Stimulated activated CD8-positive, alpha-beta memory T cell treated with anti-CD3 and anti-CD28 coated beads, Interleukin-15, amount 100 ng/mL, for 48 hours (primary cell): Measurements from ENCODE around the gene ZNF277.

Experiments used
- DNase-seq, 2 donors: peaks; one replicate each; pipeline ENCODE4 v3.0.0-alpha.2; 2020; ENCODE audit warnings: low read depth in 2 of 2

ZNF277 gene

DNA sequence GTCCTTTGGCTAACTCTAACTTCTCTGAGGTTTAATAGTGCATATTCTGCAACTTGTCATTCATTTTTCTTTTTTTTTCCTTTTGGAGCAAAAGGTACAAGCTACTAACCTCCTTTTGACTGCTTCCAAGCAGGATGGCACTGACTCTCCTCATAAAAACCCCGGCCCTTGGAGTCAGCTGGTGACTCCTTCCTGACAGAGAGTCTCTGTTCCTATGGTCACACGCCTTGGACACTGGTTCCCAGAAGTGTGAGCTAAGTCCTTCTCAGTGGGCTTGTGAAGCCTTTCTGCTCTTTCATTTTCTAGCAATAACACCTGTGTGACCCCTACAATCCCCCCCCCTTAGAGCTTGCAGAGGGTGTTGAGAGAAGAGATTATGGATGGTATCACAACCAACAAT lies 22.0 kb upstream of the ZNF277 start:
- no peak for DNase-seq

DNA sequence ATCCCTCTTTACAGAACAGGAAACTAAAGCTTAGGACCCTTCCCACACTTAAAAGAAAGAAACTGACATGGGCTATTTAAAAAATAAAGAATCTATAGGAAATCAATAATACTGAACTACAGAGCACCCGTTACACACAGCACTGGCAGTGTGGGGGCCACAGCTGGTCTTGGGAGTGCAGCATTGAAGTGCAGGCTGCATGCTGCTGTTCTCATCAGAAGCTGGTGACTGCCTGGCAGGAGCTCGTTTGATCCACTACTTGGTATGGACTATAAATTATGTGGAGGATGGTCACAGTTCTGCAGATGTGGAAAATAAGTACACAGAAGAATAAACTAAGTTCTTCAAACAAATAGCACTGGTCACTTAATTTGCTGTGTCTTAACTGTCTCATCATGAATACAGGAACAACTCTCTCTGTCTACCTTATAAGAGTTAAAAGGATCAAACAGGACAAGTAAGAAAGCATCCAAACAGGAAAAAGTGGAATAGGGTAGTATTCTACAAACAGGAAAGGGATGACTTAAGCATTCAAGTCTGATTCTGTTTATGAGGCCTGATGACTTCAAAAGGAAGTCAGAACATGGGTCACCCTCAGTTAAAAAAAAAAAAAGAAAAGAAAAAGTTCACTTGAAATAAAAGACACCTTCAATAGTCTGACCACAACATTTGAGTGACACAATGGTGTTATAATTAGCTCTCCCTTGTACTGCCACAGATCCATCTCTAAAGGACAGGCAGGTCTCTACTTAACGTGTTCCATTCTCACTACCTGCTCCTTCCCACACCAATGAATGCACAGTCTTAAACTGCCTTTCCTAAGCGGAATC lies 21.3 kb upstream of the ZNF277 start:
- no peak for DNase-seq

DNA sequence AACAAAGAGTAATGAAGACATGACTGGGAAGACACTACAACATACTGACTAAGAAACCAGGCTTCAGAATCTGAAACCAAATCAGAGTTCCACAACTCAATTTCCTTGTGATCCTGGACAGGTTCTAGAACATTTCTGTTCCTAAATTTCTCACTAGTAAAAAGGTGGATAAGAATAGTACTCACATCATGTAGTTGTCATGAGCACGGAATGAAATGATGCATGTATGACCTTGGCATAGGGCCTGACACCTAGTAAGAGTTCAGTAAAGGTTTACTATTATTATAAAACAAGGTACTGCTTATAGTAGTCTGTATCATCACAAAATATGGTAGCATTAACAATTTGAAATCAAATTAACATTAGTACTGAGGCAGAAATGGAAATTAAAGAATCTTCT lies 20.2 kb upstream of the ZNF277 start:
- DNase-seq, result no peak

DNA sequence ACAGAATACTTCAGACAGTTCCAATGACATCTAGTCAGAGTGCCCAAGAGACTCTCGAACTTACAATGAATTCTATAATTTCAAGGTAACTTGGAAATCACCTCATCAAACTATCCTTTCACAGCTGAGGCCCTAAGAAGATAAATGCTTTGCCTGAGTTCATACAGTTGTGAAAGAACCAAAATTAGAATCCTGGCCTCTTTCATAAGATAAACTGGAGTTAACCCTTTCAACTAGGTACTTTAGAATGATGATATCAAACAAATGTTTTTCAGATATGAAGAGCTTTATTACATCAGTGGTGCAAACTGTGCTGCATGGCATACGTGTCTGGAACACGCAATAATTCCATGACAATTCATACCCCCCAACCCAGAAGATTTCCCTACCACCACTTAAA lies 18.2 kb upstream of the ZNF277 start:
- no peak for DNase-seq

DNA sequence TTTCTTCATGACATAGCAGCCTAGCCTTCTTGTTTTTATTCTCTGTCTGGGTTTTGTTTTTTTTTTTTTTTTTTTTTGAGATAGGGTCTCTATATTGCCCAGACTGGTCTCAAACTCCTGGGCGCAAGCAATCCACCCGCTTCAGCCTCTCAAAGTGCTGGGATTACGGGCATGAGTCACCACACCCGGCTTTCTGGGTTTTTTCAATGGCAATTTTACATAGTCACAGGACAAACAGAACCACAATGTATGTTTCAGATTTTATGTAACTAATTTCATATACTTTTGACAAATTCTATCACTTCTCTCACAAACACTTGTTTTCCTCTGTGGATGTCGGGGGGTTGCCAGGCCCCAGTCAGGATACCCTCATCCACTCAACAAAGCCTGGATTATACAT lies 16.8 kb upstream of the ZNF277 start:
- no peak for DNase-seq

DNA sequence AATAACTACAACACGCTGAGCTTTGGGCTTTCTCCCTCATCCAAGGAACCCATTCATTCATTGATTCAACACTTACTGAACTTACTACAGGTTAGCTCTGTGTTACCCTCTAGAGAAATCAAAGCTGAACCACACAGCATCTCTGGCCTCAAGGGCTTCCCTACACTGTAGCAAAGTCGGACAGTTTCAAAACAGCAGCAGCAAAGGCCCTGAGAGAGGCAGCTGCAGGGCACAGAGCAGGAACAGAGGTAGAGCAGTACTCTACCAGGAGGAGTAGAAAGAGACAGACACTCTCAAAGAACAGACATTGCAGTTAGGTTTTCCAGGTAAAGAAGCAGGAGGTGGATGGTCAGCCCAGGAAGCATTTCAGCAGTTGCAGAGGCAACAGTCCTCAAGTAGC lies 16.4 kb upstream of the ZNF277 start:
- DNase-seq, result no peak

DNA sequence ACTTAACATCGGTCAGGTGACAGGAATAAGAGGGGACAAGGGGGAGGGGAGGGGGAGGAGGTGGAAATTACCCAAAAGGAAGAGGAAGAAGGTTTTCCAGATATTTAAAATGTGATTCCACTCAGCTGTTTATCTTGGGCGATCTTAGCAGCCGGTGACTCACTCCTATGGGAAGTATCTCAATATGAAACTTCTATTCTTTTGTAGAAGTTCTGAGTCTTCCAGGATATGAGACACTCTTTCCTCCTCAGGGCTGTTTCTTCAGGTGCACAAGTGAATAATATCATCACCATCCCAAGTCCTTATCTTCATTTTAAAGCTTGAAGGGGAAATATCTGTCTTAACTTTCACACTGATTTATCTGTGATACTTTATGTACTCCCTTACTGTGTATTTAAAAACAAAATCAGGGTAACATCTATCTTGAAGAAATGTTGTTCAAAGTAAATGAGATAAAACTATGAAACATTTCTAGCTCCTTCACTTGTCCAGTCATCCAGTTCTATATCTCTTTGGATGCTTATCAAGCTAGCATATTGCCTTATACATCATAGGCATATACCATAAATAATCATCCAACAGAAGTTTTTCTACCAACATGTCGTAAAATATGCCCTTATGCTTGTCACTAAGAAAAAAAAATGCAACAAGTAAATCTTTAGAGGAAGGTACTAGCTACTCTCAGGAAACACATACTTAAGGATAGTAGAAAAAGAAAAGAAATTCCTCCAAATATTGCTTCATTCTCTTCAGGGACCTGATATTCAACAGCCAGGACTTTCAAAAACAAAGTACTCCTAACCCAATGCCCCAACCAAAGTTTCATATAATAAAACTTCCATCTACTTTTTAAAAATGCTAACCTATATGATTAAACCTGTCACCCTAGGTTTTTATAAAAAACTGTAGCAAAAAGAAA lies 14.0 kb upstream of the ZNF277 start:
- no peak for DNase-seq

DNA sequence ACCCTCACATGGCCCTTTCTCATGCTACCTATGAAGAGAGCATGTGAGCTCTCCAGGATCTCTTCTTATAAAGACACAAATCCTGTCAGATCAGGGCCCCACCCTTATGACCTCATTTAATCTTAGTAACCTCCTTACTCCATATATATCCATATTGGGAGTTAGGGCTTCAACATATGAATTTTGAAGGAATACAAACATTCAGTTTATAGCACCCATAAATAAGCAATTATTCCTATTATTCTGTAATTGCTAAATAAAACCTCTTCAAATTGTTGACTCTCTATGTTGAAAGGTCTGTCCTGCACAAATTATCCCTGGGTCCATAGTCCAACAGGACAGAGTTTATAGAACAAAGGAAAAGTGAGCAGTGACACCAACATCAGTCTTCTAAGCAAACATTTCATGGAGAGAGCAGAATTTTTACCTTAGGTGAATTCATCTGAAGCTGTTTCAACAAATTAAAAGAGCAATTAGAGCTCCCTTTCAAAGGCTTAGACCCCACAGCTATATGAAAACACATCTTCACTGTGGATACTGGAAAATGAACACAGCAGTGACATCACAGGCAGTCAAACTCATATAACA lies 12.5 kb upstream of the ZNF277 start:
- DNase-seq, result no peak

DNA sequence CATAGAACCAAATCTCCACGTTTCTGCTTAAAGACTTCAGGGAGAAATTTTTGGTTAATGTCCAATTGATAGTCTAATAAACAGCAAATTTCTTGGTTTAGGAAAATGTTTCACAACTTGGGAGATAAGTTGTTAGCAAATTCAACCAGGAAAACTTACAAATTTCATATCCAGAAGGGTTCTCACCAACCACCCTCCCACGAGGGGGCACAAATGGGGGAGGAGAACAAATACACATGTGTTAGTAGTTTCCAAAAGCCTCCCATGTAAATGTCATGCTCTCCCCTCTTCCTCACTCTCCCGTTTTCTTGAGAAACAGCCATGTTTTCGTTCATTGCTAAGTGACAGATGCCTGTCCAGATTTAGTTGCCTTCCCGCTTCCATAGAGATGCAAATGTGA lies 10.8 kb upstream of the ZNF277 start:
- DNase-seq, result no peak

DNA sequence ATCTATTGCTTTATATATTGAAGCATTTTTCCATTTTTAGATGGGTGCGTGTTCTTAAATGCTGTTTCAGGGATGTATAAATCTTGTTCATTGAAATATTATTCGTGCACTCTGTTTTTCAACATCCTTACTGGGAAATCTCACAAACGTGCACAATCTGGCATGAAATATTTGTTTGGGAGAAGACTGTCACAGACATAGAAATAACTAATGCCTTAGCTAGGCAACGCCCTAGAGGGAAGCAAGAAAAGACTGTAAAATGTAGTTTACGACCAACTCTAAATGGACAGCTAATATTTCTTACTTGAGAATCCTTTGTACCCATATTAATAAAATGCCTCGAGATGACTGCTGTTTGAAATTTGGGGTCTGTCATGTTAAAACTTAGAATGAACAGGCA lies 9.2 kb upstream of the ZNF277 start:
- DNase-seq, result no peak

DNA sequence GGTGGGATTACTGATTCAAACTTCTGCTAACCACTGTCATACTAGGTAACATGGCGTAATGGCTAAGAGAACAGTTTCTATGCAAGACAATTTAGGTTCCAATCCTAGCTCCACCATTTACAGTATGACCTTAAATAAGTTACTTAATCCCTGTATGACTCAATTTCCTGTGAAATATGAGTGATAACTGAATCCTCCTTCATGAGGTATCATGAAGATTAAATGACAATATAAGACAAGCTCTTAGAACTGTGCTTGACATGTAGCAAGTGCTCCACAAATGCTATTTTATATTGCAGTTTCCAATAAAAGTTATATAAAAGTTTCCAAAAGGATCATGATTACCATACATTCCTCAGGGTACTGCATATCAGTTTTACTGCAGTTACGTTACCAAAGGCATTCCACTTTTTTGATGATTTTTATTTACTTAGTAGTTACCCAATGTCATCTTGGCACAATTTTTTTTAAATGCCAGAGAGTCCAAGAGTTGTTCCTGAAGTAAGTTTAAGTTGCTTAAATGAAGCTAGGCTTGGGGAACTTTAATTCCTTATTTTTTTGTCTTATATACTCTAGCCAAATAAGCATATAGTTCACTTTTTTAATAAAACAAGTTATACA lies 7.3 kb upstream of the ZNF277 start:
- DNase-seq, result no peak

DNA sequence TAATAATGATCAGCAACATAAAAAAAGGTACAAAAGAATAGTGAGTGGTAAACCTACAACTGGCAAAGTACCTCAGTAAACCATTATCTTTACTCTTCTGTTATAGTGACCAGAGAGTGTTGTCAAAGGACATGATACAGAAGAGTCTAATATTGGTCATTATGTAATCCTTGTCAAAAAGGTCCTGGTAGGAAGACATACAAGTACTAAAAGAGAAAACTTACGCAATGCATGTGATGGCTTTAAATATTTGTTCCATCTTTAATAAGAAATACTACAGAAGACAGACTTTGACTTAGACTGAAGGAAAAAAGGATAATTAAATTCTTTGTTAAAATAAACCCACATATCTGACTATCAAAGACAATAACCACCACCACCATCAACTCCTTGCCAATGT lies 6.8 kb upstream of the ZNF277 start:
- no peak for DNase-seq

DNA sequence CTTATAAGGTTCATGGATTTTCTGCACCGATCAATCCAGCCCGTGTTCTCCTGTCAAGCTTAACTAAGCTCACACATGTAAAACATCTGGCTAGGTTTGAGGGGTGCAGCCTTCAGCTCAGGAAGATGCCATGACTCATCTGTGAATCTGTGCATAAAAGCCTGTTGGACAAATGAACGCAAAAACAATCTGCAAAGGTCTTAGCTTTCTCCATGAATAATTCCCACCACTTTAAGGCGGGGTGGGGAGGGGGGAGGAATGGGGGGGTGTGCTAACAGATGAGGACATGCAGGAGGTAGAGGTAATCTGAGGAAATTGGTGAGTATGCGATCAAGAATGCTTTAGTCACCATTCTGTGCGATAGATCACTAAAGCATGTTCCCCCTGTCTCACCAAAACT lies 5.1 kb upstream of the ZNF277 start:
- DNase-seq, result no peak

DNA sequence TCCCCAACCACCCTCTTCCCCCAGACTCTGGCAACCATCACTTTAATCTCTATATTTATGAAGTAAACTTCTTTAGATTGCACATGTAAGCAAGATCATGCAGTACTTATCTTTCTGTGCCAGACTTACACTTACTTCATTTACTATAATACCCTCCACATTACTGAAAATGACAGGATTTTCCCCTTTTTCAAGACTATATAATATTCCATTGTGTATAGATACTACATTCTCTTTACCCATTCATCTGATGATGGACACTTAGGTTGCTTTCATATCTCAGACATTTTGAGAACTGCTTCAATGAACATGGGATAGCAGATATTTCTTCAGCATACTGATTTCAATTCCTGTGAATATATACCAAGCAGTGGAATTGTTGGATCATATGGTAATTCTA lies 4.7 kb upstream of the ZNF277 start:
- no peak for DNase-seq

DNA sequence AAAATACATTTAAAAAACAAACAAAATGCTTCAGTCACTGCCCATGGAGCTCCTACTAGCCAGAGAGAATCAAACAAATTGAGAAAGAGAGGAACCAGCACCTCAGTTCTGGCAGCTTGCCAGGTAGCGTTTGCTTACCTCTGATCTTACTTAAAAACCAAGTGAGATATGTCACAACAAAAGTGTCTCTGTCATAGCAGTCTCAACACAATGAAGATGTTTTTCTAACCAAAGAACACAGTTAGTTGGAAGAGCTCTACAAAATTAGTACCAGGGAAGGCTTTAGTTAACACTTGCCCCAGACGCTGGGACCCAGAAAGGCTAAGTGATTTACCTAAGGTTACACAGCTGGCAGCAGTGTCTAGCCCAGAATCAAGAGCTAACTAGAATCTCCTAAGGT lies 3.7 kb upstream of the ZNF277 start:
- no peak for DNase-seq

DNA sequence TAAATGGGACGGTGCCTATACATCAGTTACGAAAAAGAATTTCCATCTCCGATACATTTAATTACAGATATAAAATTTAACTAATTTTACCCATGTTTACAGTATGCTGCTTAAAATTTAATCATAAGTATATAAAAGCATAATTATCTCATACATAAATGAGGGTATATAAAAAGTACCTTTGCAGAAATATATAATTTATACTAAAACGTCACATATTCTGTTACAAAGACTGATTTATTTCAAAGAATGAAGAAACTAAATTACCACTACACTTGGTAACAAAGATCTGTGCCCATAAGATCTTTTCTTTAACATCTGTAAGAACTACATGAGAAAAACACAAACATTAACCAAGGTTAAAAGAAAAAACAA lies 3.1 kb upstream of the ZNF277 start:
- DNase-seq, result no peak

DNA sequence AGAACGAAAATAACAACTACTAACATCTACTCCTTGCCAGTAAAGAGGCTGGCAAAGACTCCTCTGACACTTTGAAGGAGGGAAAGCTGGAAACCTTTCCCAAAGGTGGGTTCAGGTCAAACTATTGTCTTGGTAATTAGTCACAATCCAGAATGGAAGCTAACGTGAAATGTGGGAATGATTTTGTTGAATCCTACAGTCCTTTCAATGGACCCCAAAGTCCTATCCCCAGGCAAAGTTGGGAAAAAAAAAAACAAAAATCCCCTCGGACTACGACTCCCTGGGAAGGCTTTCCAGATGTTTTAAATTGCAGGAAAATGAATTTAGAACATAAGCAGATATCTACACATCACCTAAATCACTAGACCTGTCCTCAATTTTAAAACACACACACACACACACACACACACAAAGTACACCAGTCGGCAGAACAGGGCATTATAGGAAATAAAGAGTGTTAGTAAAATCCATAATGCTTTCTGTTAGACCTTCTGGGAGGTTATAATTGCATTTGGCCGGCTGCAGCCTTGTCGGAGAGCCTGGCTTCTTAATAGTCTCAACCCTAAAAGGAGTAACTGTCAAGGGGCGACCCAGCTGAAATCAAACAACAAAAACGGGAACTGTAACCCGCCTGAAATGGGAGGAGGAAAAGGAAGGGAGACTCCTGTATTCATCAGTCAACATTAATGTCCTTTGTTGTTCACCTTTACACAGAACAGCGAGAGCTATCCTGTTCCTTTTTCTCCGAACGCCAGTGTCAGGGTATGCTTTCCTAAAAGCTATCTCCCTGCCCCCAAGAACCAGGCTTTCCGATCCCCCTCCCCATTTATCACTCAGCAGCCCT lies 1.8 kb upstream of the ZNF277 start:
- DNase-seq, result no peak

DNA sequence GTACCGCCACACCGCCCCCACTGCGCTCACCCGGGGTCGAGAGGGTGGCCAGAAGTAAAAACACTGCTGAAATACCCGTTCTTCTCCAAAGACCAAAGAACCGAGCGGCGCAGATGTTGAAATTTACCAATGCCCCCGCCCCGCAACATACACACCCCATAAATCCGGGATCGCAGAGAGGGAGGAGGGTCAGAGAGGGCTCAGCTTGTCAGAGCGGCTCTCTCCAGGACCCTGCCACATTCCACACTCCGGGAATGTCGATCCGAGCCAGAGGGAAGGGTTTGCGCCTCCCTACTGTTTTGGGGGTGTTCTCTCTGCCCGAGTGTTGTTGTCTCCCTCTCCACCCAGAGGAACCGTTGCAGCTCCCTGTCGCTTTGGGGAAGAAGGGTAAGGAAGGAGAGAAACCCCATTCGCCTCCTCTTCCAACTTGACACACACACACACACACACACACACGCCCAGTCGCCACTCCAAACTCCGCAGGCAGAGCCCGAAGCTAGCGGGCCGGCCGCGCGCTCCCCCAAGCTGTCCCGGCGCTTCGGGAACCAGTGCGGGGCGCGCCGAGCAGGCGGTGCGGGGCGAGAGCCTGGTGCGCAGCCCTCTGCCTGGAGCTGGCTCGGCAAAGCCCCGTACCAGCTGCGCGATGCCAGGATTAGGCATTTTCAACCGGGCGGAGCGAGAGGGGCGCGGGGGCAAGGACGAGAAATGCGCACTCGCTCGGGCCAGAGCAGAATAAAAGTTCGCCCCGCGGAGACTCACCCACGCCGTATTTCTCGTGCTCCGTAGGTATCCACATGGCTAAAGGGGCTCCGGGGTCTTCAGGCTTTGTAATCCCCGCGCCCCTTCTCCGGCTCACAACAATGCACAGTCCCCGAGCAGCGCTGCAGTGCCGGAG lies 905 bp upstream of the ZNF277 start:
- no peak for DNase-seq

DNA sequence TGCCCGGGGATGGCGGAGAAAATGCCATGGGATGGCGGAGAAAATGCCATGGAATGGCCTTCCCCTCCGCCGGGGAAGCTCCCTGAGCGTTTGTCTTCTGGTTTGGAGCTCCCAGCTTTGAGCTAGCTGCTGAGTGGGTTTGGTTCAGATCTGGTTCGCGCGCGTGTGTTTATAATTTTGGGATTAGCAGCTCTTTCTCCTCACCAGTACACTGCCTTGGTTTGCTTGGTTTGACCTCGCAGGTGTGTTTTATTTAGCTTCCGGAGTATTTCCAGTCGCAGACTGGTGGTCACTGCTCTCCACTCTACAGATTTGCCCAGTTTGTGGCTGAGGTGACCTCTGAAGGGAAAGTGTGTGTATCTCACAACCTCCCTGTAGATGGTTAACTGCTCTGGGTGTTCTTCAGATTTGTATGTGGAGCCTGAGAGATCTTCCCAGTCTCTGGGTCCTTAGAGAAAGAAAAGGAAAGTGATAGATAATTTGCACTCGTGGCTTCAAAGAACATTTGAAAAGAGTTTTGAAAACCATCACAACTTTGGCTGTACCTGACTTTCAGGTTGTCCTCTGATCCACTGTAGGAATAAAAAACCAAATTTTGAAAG lies 597 bp downstream of the ZNF277 start:
- DNase-seq, result no peak

DNA sequence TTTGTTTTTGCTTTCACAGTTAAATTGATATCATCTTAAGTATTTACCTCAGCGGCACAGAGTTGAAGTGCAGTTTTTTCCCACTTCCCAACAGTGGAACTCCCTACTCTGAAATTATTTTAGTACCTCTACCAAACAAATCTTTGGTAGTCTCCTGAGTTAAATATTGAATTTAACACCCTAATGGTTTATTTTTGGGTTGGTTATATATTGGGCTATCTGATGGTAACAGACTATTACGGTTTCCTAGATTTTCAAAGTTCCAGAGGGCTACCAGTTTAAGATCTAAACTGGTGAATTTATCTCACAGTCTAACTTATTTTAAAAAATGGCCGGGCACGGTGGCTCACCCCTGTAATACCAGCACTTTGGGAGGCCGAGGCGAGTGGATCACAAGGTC lies 1.3 kb downstream of the ZNF277 start:
- no peak for DNase-seq
